Activated CD8-positive, alpha-beta memory T cell treated with anti-CD3 and anti-CD28 coated beads for 36 hours (primary cell): ENCODE results near the gene UBE2Z. TPM values are rescaled to one million over a fixed set of nuclear protein-coding genes. Genes with fewer than 3 reads are reported as not detected.

Experiments used
- CTCF ChIA-PET: fragments of 350-600 bp; sonication (Branson Sonifier 250); formaldehyde crosslinking; loops from one replicate; lab custom pipeline; 2021; ENCODE audit warnings: antibody characterized with exemption; lab: Charles Lee
- POLR2A ChIA-PET: fragments of 350-600 bp; sonication (Branson Sonifier 250); formaldehyde crosslinking; loops from one replicate; lab custom pipeline; 2021; ENCODE audit warnings: antibody characterized with exemption; lab: Charles Lee
- total RNA-seq, 2 experiments: library from RNA; stranded (reverse); gene quantifications; one replicate each; pipeline ENCODE4 v1.2.3, GENCODE V29; 2021

The UBE2Z gene
- total RNA-seq, 2 experiments from 2014 or later, result 92.5 to 95.7 TPM

GRCh38 chr17:48928876-48929811 lies 20.9 kb downstream of the UBE2Z start:
- CTCF ChIA-PET, result interaction anchor here (0.6 kb wide), 1 partner anchor 45 kb away, joined by 3 read pairs; no protein-coding TSS in a partner anchor
- POLR2A ChIA-PET, result interaction anchor here (0.9 kb wide), 1 partner anchor 16 kb away, joined by 3 read pairs; the partner anchor contains the start of gene SNF8

DNA sequence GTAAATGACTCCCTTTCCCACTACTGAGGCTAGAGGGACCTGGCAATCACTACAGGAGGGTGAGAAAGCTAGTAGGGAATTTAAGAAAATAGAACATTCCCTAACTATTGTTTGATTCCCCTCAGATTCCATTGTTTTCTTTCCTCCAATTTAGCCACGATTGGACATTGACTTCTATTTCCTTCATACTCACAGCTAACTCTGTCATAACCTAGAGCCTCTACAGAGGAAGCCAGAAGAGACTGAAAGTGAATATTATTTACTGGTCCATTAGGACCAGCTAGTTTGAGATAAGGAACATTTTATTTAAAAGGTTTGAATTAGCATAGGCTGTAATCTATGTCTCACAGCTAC lies 21.6 kb downstream of the UBE2Z start:
- CTCF ChIA-PET, result interaction anchor here (0.6 kb wide), 1 partner anchor 45 kb away, joined by 3 read pairs; no protein-coding TSS in a partner anchor

GRCh38 chr17:48930435-48930873 lies 22.2 kb downstream of the UBE2Z start:
- CTCF ChIA-PET, result interaction anchor here (0.6 kb wide), 1 partner anchor 11 kb away, joined by 3 read pairs; no protein-coding TSS in a partner anchor
- POLR2A ChIA-PET, result interaction anchor here (1.5 kb wide), 1 partner anchor 14 kb away, joined by 5 read pairs; the partner anchor contains the start of gene SNF8

More for the DNA sequence above, 21.6 kb downstream of the UBE2Z start:
- POLR2A ChIA-PET, result interaction anchor here (0.9 kb wide), 1 partner anchor 15 kb away, joined by 3 read pairs; the partner anchor contains the start of gene SNF8

DNA sequence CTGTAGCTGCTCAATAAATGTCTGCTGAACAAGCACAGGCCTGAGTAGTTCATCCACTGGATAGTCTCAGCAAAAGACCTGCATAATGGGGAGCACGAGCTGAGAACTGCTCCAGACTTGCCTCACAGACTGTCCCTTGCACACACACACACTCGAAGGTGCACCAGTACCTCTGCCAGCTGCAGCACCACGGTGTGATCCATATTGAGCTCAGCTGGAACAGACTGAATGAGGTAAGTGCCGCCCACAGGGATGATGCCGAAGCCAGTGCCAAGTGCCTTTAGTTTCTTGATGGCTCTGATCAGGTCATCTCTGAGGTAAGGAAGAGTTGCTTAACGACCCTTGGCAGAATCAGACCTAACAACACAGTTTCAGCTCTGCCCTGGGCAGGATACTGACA lies 24.8 kb downstream of the UBE2Z start:
- ChIA-PET POLR2A (interaction anchor here (1.2 to 1.5 kb wide), 2 partner anchors 11 to 39 kb away, joined by 3 to 5 read pairs; partner anchors contain the start of gene SNF8), CTCF (interaction anchor here (0.5 kb wide), 1 partner anchor 122 kb away, joined by 3 read pairs; no protein-coding TSS in a partner anchor)

DNA sequence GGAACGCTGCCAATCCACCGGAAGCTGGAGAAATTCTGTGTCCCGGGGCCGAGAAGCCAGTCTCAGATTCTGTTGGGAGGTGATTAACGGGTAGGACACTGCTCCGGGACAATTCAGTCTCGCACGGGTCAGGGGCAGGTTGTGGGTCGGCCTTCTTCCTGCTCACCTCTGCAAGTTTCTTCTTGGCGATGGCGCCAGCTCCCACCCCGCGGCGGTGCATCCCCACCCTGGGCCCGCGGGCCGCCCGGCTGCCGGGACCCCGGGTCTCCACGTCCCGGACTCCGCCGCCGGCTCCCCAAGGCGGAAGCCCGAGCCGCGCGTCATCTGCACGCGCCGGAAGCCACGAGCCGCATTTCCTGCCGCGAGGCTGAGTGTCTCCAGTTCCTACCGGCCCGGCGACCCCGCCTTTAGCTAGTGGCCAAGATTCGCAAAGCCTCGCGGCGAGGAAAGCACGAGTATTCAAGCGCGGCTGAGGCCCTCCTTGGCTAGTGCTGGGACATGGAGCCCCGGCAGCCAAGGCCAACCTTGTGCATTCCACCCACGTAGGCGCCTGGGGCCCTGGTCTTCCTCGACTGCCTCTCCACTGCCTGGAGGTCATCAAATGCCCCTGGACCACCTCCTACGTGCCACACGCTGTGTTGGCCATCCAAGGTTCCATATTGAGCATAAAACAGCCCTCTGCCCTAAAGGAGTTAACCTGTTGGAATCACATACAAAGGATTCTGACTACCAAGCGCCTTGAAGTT lies 36.5 kb downstream of the UBE2Z start, which contains the start of gene SNF8:
TSS of gene SNF8 (minus strand) at position 328 of the 746 bp plus-strand sequence. CDS start at position 220, 108 bp downstream.
- POLR2A ChIA-PET, result interaction anchor here (0.9 to 2.0 kb wide), 5 partner anchors 11 to 37 kb away, joined by 3 to 5 read pairs (median 3); no protein-coding TSS in a partner anchor
- CTCF ChIA-PET, result interaction anchor here (1.0 to 1.3 kb wide), 3 partner anchors 29 to 66 kb away, joined by 3 to 5 read pairs (median 3); no protein-coding TSS in a partner anchor

DNA sequence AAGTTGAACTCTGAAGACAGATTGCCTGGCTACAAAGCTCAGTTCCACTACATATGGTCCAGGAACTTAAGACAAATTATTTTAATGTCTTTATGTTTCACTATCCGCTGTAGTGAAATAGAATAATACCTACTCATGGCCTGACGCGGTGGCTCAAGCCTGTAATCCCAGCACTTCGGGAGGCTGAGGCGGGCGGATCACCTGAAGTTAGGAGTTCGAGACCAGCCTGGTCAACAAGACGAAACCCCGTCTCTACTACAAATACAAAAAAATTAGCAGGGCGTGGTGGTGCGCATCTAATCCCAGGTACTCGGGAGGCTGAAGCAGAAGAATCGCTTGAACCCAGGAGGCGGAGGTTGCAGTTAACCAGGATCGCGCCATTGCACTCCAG lies 37.0 kb downstream of the UBE2Z start:
- POLR2A ChIA-PET, result interaction anchor here (0.9 to 2.0 kb wide), 4 partner anchors 14 to 38 kb away, joined by 3 to 5 read pairs (median 3); no protein-coding TSS in a partner anchor
- CTCF ChIA-PET, result interaction anchor here (1.2 to 1.3 kb wide), 2 partner anchors 36 to 66 kb away, joined by 3 to 5 read pairs; no protein-coding TSS in a partner anchor

DNA sequence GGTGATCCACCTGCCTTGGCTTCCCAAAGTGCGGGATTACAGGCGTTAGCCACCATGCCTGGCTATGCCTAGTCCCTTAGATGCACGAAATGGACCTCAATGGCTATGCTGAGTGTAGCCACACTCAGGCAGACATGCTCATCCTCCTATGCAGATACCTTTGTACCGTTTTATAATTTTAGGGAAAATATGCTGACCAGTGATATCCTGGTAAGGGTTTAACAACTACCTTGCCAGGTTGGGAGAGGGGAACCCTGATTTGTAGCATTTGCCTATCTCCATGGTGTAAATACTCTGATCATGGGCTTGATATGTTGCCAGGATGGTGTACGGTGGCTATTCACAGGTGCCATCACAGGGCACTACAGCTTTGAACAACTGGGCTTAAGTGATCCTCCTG lies 43.4 kb downstream of the UBE2Z start:
- CTCF ChIA-PET, result interaction anchor here (0.6 kb wide), 1 partner anchor 227 kb away, joined by 3 read pairs; no protein-coding TSS in a partner anchor

GRCh38 chr17:48952904-48953303 lies 44.7 kb downstream of the UBE2Z start:
- CTCF ChIA-PET, result interaction anchor here (0.6 kb wide), 1 partner anchor 276 kb away, joined by 6 read pairs; no protein-coding TSS in a partner anchor

More for the DNA sequence above, 43.4 kb downstream of the UBE2Z start:
- POLR2A ChIA-PET, result no interaction called here

GRCh38 chr17:48954300-48954755 lies 46.1 kb downstream of the UBE2Z start:
- ChIA-PET CTCF (no interaction called here), POLR2A (no interaction called here)

More at GRCh38 chr17:48952904-48953303, 44.7 kb downstream of the UBE2Z start:
- POLR2A ChIA-PET, result no interaction called here

DNA sequence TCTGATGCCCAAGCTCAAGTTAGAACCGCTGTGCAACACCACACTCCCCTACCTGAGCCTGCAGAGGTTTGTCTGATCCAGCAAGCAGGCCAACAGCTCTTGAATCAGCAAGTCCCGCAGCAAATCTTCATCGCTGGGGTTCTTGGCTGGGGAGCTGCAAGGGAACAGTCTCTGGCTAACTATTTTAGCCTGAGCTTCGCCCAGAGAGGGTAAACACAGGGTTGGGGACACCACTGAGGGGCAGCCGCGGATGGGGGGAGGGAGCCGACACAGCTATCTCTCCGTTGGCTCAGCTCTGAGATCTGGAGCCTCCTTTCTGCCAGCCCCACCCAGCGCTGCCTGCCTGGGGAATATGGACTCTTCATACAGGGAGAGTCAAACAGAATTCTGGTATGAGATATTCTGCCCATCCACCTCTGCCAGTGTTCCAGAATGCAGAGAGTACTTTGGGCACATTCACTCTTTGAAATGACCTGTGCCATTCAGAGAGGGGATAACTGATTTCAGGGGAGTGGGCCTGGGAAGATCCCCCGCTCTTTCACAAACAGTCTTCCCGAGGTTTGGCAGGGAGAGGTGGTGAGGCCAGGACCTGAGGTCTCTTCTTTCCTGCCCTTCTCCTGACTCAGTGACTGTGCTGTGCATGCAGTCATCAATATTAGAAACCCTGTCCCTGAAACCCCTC lies 52.8 kb downstream of the UBE2Z start:
- ChIA-PET POLR2A (no interaction called here), CTCF (interaction anchor here (0.6 to 1.6 kb wide), 2 partner anchors 57 to 156 kb away, joined by 3 read pairs; no protein-coding TSS in a partner anchor)

- POLR2A ChIA-PET, result no interaction called here
- CTCF ChIA-PET, result interaction anchor here (0.6 to 1.6 kb wide), 4 partner anchors 58 to 157 kb away, joined by 3 to 4 read pairs (median 3); no protein-coding TSS in a partner anchor
Observed at GRCh38 chr17:48961516-48962233, 53.5 kb downstream of the UBE2Z start.

DNA sequence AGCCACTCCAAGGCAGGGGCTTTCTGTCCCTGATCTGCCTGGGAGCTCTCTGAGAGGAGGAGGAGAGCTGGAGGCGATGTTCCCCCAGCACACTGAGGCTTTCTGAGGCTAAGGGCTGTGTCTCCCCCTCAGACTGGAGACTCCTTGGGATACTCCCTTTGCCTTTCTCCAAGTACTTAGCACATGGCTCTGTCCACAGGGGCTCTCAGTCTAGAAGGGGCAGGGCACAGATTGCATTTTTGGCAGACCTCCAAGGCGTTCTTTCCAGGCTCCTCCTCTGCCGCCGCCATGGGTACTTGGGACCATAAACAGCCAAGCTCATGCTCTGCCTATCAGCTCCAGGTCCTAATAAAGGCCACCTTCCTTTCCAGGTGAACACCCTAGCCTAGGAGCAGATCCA lies 62.0 kb downstream of the UBE2Z start:
- POLR2A ChIA-PET, result no interaction called here
- CTCF ChIA-PET, result no interaction called here

DNA sequence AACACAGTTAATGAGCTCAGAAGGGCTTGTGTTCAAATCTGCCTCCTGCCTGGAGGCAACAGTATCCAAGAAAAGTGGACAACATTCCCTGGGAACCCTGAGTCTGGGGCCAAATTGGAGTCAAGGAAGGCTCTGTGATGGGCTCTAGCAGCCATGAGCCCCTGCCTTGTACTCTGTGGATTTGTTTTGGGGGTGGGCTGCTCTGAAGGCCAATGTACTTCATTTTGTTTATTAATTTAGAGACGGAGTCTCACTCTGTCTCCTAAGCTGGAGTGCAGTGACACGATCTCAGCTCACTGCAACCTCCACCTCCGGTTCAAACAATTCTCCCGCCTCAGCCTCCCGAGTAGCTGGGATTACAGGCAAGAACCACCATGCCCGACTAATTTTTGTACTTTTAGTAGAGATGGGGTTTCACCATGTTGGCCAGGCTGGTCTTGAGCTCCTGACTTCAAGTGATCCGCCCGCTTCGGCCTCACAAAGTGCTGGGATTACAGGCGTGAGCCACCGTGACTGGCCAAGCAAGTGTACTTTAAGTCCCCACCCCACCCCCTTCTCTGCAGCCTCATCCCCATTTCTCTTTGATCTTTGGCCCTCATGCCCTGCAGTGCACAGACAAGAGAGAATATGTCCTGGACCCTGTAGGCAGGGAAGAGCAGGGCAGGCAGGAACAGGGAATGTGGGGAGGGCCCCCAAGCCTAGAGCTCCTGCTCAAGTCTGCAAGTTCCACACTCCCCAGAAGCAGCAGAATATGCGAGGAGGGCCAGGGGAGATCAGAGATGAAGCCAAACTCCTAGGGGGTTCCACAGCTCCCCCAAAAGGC lies 62.9 kb downstream of the UBE2Z start:
- ChIA-PET CTCF (no interaction called here), POLR2A (no interaction called here)

- CTCF ChIA-PET, result no interaction called here
- POLR2A ChIA-PET, result no interaction called here
Observed at GRCh38 chr17:48972749-48973097, 64.5 kb downstream of the UBE2Z start.

DNA sequence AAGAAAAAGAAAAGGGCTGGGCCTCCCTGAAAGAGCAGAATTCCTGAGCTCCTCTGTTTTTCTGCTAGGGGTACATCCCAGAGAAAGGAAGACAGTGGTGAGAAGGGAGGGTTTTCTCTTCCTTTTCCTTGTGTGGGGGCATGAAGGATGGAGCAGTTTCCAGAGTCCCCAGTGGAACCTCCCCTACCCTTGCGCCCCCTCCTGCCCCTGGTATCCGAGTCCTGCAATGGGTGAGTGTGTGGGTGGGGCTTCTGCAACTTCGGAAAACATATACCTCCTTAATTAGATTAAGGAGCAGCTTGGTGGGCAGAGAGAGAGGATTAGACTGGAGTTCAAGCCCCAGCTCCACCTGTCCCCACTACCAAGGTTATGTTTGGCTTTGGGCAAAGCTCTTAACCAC lies 65.6 kb downstream of the UBE2Z start:
- ChIA-PET CTCF (interaction anchor here (0.6 kb wide), 1 partner anchor 60 kb away, joined by 4 read pairs; no protein-coding TSS in a partner anchor), POLR2A (no interaction called here)
